ENCODE data around the gene SMCO3.
"Not testable (repeated sequence)": the region's sequence is repeated elsewhere in the genome, so short reads cannot be mapped to it uniquely, and the experiment has no call there.

SMCO3 gene

GRCh38 chr12:14774906-14775635 is 38.9 kb downstream of the SMCO3 start:
- peak; percentile 6 for DNase-seq (ENCODE audit: low read depth)

- peak; percentile 85 for DNase-seq (ENCODE audit: low read depth)
These were observed 39.7 kb downstream of the SMCO3 start for GRCh38 chr12:14774074-14774905.

GRCh38 chr12:14773685-14774073 is 40.3 kb downstream of the SMCO3 start:
- DNase-seq (ENCODE audit: low read depth): no peak

GRCh38 chr12:14772946-14773345 is 41.0 kb downstream of the SMCO3 start:
- DNase-seq (ENCODE audit: low read depth): no peak

- peak; percentile 25 for DNase-seq (ENCODE audit: low read depth)
These were observed 42.3 kb downstream of the SMCO3 start for GRCh38 chr12:14771651-14772137.

- peak; percentile 91 for DNase-seq (ENCODE audit: low read depth)
These were observed 43.2 kb downstream of the SMCO3 start for GRCh38 chr12:14770496-14771461.

GRCh38 chr12:14769969-14770495 is 44.0 kb downstream of the SMCO3 start:
- DNase-seq (ENCODE audit: low read depth): peak; percentile 80

- DNase-seq (ENCODE audit: low read depth): no peak
These were observed 44.5 kb downstream of the SMCO3 start for GRCh38 chr12:14769466-14769968.

GRCh38 chr12:14768823-14769405 is 45.1 kb downstream of the SMCO3 start:
- DNase-seq (ENCODE audit: low read depth): peak; percentile 10

GRCh38 chr12:14767617-14768016 is 46.4 kb downstream of the SMCO3 start:
- no peak for DNase-seq (ENCODE audit: low read depth)

GRCh38 chr12:14766649-14767215 is 47.2 kb downstream of the SMCO3 start:
- no peak for DNase-seq (ENCODE audit: low read depth)

GRCh38 chr12:14766020-14766419 is 48.0 kb downstream of the SMCO3 start:
- DNase-seq (ENCODE audit: low read depth): not testable (repeated sequence)

- no peak for DNase-seq (ENCODE audit: low read depth)
These were observed 48.6 kb downstream of the SMCO3 start for GRCh38 chr12:14765398-14765797.

GRCh38 chr12:14759711-14760280 is 54.2 kb downstream of the SMCO3 start:
- not testable (repeated sequence) for DNase-seq (ENCODE audit: low read depth)

- DNase-seq (ENCODE audit: low read depth): no peak
These were observed 57.4 kb downstream of the SMCO3 start for GRCh38 chr12:14756334-14757143.

Data from T follicular helper cell (primary cell).